ENCODE data around the gene ENSA.

- no peak for TF ChIP-seq FOXP2 (optimal IDR thresholded peaks at IDR 0.05; ENCODE audit: control extremely low read depth, extremely low read length, insufficient read depth)
- TF ChIP-seq POLR2AphosphoS5 (IDR thresholded peaks at IDR 0.05; ENCODE audit: borderline replicate concordance, low read depth, low read length): no peak
- no peak for TF ChIP-seq EZH2 (IDR thresholded peaks at IDR 0.05)
Observed at GRCh38 chr1:150575072-150575489, 54.3 kb downstream of the ENSA start.
